Keratinocyte (primary cell): ENCODE measurements around the gene LONP2.

ENCODE experiments used
- CTCF ChIP-seq, 3 experiments: IDR thresholded peaks in 1 of 3; conservative IDR thresholded peaks in 1 of 3; optimal IDR thresholded peaks in 1 of 3; 2 replicates in 2 of 3; 3 replicates in 1 of 3; pipeline versions ENCODE3 to v1.5.1; 2011; ENCODE audit warnings: low read length in 3 of 3, mild to moderate bottlenecking in 3 of 3, moderate library complexity in 2 of 3, control low read depth in 1 of 3, inconsistent platforms in 1 of 3; ENCODE audit not compliant: insufficient read depth in 2 of 3; ENCODE audit errors: extremely low read depth in 1 of 3
- EZH2 ChIP-seq: IDR thresholded peaks from one replicate; pipeline ENCODE4 v1.6.1; 2012; ENCODE audit warnings: inconsistent platforms, mild to moderate bottlenecking, low read length, moderate library complexity

- TF ChIP-seq CTCF (optimal IDR thresholded peaks at IDR 0.05 in 1 of 3, IDR thresholded peaks at IDR 0.05 in 1 of 3, conservative IDR thresholded peaks at IDR 0.05 in 1 of 3; ENCODE audit: extremely low read depth in 1 of 3, insufficient read depth in 2 of 3, low read length in 3 of 3) (no peak), EZH2 (no peak)
Observed at GRCh38 chr16:48292452-48292851, 48.4 kb downstream of the LONP2 start.
